Measurements from ENCODE around the gene ROR1.

ROR1 gene

GRCh38 chr1:63858153-63858552, 84.3 kb downstream of the ROR1 start:
- no peak for DNase-seq (ENCODE audit: low read depth in 2 of 2)

GRCh38 chr1:63859480-63860275, 85.9 kb downstream of the ROR1 start:
- no peak for DNase-seq (ENCODE audit: low read depth in 2 of 2)

- no peak for DNase-seq (ENCODE audit: low read depth in 2 of 2)
Measured at GRCh38 chr1:63861052-63861691, 87.4 kb downstream of the ROR1 start.

GRCh38 chr1:63863145-63863544, 89.3 kb downstream of the ROR1 start:
- DNase-seq (ENCODE audit: low read depth in 2 of 2) = no peak

- no peak for DNase-seq (ENCODE audit: low read depth in 2 of 2)
Measured at GRCh38 chr1:63864224-63864641, 90.4 kb downstream of the ROR1 start.

GRCh38 chr1:63865561-63865960, 91.7 kb downstream of the ROR1 start:
- DNase-seq (ENCODE audit: low read depth in 2 of 2) = no peak

- no peak for DNase-seq (ENCODE audit: low read depth in 2 of 2)
Measured at GRCh38 chr1:63866084-63866483, 92.3 kb downstream of the ROR1 start.

- no peak for DNase-seq (ENCODE audit: low read depth in 2 of 2)
Measured at GRCh38 chr1:63867429-63868176, 93.8 kb downstream of the ROR1 start.

- DNase-seq (ENCODE audit: low read depth in 2 of 2) = no peak
Measured at GRCh38 chr1:63868268-63868781, 94.5 kb downstream of the ROR1 start.

- DNase-seq (ENCODE audit: low read depth in 2 of 2) = no peak
Measured at GRCh38 chr1:63870152-63870551, 96.3 kb downstream of the ROR1 start.

- DNase-seq (ENCODE audit: low read depth in 2 of 2) = no peak
Measured at GRCh38 chr1:63871463-63871862, 97.6 kb downstream of the ROR1 start.

GRCh38 chr1:63873751-63874150, 99.9 kb downstream of the ROR1 start:
- no peak for DNase-seq (ENCODE audit: low read depth in 2 of 2)

- no peak for DNase-seq (ENCODE audit: low read depth in 2 of 2)
Measured at GRCh38 chr1:63874278-63874880, 100.6 kb downstream of the ROR1 start.

- DNase-seq (ENCODE audit: low read depth in 2 of 2) = no peak
Measured at GRCh38 chr1:63875636-63876035, 101.8 kb downstream of the ROR1 start.

GRCh38 chr1:63877021-63877767, 103.4 kb downstream of the ROR1 start:
- no peak for DNase-seq (ENCODE audit: low read depth in 2 of 2)

- no peak for DNase-seq (ENCODE audit: low read depth in 2 of 2)
Measured at GRCh38 chr1:63877816-63878215, 104.0 kb downstream of the ROR1 start.

GRCh38 chr1:63878932-63879331, 105.1 kb downstream of the ROR1 start:
- DNase-seq (ENCODE audit: low read depth in 2 of 2) = no peak

GRCh38 chr1:63880958-63881576, 107.2 kb downstream of the ROR1 start:
- no peak for DNase-seq (ENCODE audit: low read depth in 2 of 2)

GRCh38 chr1:63882048-63882704, 108.4 kb downstream of the ROR1 start:
- no peak for DNase-seq (ENCODE audit: low read depth in 2 of 2)

GRCh38 chr1:63883494-63884235, 109.8 kb downstream of the ROR1 start:
- DNase-seq (ENCODE audit: low read depth in 2 of 2) = no peak

Data from stimulated activated CD8-positive, alpha-beta memory T cell treated with anti-CD3 and anti-CD28 coated beads, Interleukin-15, amount 100 ng/mL, for 4 hours (primary cell).